Midbrain (tissue), 1 donor: ENCODE data around the gene SLC35D1.
A peak's percentile ranks its signal among the peaks of the same experiment; 100 is the strongest.
"Not testable (repeated sequence)": the region's sequence is repeated elsewhere in the genome, so short reads cannot be mapped to it uniquely, and the experiment has no call there.

ENCODE experiments used
- DNase-seq: peaks from one replicate; lab custom pipeline; 2025; lab: John Stamatoyannopoulos, UW

Gene SLC35D1

GRCh38 chr1:67053785-67054772 is at the start of gene SLC35D1:
SLC35D1 (minus strand) TSS chr1:67054148; CDS start chr1:67054013, 135 bp downstream.
- peak; percentile 89 for DNase-seq

- no peak for DNase-seq
These were observed 49.6 kb upstream of the SLC35D1 start for GRCh38 chr1:67103548-67103947.

GRCh38 chr1:67100833-67101232 is 46.9 kb upstream of the SLC35D1 start:
- DNase-seq: no peak

- DNase-seq: no peak
These were observed 43.4 kb upstream of the SLC35D1 start for GRCh38 chr1:67097305-67097704.

- DNase-seq: no peak
These were observed 40.2 kb upstream of the SLC35D1 start for GRCh38 chr1:67094191-67094590.

GRCh38 chr1:67089685-67090208 is 35.8 kb upstream of the SLC35D1 start:
- no peak for DNase-seq

- no peak for DNase-seq
These were observed 34.5 kb upstream of the SLC35D1 start for GRCh38 chr1:67088440-67088839.

- peak; percentile 8 for DNase-seq
These were observed 31.4 kb upstream of the SLC35D1 start for GRCh38 chr1:67085326-67085725.

GRCh38 chr1:67084765-67085318 is 30.9 kb upstream of the SLC35D1 start:
- no peak for DNase-seq

- no peak for DNase-seq
These were observed 24.3 kb upstream of the SLC35D1 start for GRCh38 chr1:67078291-67078690.

GRCh38 chr1:67077593-67077992 is 23.6 kb upstream of the SLC35D1 start:
- DNase-seq: no peak

- no peak for DNase-seq
These were observed 18.8 kb upstream of the SLC35D1 start for GRCh38 chr1:67072749-67073148.

GRCh38 chr1:67067655-67068054 is 13.7 kb upstream of the SLC35D1 start:
- not testable (repeated sequence) for DNase-seq

GRCh38 chr1:67062412-67062811 is 8.5 kb upstream of the SLC35D1 start:
- DNase-seq: no peak

- DNase-seq: no peak
These were observed 7.3 kb upstream of the SLC35D1 start for GRCh38 chr1:67061266-67061665.

- no peak for DNase-seq
These were observed 6.9 kb upstream of the SLC35D1 start for GRCh38 chr1:67060811-67061218.

GRCh38 chr1:67059346-67059745 is 5.4 kb upstream of the SLC35D1 start:
- DNase-seq: no peak

- no peak for DNase-seq
These were observed 4.8 kb upstream of the SLC35D1 start for GRCh38 chr1:67058761-67059160.

GRCh38 chr1:67058242-67058641 is 4.3 kb upstream of the SLC35D1 start:
- DNase-seq: no peak

GRCh38 chr1:67053535-67053784 is 488 bp downstream of the SLC35D1 start:
- DNase-seq: peak; percentile 78

- peak; percentile 33 for DNase-seq
These were observed 1.0 kb downstream of the SLC35D1 start for GRCh38 chr1:67052741-67053534.

- DNase-seq: no peak
These were observed 2.8 kb downstream of the SLC35D1 start for GRCh38 chr1:67051196-67051595.
